GM12875 (cell line): ENCODE measurements around the gene PKIB.

ENCODE experiments used
- H3K4me3 ChIP-seq: one replicate; pipeline ENCODE4 v1.5.1; 2011; ENCODE audit warnings: low read depth, low read length, control low read depth
- CTCF ChIP-seq: IDR thresholded peaks from 2 replicates; pipeline ENCODE4 v1.5.1; 2011; ENCODE audit warnings: low read depth, mild to moderate bottlenecking, control low read depth, inconsistent platforms, low read length, moderate library complexity, borderline replicate concordance; ENCODE audit not compliant: insufficient read depth

The PKIB gene

DNA sequence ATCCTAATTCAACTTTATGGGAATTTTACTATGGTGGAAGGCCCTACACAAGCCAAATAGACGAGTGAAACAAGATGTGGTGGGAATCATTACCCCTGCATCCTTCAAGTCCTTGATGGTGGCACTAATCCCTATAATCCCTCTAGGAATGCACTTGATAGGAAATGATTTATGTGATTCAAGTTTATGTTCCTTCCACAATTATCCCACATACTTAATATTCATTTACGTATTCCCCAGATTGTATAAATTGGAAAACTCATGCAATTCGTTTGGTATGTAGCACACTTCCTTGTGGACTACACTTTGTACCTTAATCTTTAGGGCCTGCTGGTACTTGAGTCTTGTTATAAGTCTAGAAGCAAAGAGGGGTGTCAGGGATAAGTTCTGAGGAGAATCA, 40.8 kb downstream of the PKIB start:
- H3K4me3 ChIP-seq, result no peak overlapping the region
- no peak for TF ChIP-seq CTCF

- no peak for TF ChIP-seq CTCF
- H3K4me3 ChIP-seq, result no peak overlapping the region
These were observed 41.4 kb downstream of the PKIB start for GRCh38 chr6:122651604-122652003.

DNA sequence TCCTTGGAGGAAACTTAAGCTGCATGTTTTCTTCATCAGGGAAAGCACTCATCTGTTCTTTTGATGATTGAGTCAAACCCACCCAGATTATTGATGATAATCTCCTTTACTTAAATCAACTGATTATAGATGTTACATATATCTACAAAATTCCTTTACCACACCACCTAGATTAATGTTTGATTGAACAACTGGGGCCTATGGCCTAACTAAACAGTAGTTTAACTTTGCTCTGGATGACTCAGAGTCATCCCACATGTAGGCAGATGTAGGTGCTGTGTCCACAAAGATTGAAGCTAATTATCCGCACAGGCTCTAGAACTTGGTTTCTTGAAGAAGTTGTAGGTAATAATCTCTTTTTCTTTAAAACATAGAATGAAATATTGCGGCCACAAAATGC, 42.2 kb downstream of the PKIB start:
- no peak for TF ChIP-seq CTCF
- no peak overlapping the region for H3K4me3 ChIP-seq

GRCh38 chr6:122653094-122653493, 42.9 kb downstream of the PKIB start:
- H3K4me3 ChIP-seq, result no peak overlapping the region
- no peak for TF ChIP-seq CTCF

- no peak for TF ChIP-seq CTCF
- H3K4me3 ChIP-seq, result no peak overlapping the region
These were observed 43.8 kb downstream of the PKIB start for GRCh38 chr6:122654012-122654411.

DNA sequence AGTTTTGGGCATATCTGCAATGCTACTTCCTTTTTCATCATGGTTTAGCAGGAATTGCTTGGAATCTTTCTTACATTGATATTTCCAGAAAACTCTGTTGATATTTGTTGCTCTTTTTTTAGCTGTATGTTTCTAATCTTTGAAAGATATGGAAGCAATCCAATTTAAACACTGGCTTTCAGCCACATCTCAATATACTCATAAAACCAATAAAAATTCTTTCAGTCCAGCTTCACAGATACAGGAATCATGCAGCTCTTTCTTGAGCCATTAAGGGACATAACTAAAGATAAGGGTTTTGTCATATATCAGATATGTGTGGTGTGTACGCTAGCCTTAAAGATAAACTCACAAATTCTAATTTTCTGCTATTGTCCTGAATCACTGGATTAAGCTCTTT, 47.4 kb downstream of the PKIB start:
- no peak overlapping the region for H3K4me3 ChIP-seq
- TF ChIP-seq CTCF, result no peak

DNA sequence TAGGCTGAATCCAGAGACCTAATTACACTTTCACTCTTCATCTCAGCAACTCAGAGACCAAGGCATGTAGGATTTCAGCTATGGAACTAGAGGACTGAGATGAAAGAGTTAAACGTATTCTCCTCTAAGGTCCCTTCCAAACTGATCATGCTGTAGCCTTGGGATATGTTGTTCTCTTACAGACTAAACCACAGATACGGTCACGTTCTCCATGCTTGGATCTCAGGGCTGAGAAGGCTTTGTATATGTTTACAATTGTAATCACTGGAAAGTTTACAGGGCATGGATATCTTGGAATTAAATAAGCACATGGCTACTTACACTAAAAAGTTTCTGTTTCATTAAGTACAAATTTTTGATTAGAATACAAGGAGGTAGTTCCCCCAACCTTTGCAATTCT, 50.1 kb downstream of the PKIB start:
- TF ChIP-seq CTCF, result no peak
- H3K4me3 ChIP-seq, result no peak overlapping the region
